ENCODE measurements around the gene UGT2B15.
"Not testable (repeated sequence)": the region's sequence is repeated elsewhere in the genome, so short reads cannot be mapped to it uniquely, and the experiment has no call there.

Gene UGT2B15

DNA sequence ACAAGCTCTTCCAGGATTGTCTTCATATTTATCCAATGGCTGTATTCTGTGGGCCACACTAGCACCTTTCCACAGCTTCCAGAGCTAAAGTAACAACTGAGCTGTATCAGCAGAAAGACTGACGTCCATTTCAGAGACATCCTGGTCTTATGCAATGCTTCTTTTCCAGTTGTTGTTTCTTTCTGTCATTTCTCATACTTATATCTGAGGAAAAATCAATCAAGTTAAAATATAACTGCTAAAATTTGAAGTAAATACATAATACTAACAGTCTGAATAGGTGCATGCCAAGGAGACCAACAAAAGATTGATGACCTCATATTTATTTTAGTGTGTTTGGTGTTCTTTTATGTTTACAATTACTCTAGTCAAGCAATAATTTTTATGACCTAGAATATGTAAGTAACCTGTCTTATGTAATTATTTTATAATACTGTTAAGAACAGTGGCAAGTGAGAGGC is at the start of gene UGT2B15:
UGT2B15 (minus strand) TSS at position 174 of the 461 bp plus-strand sequence; CDS start at position 140, 34 bp downstream.
- DNase-seq: not testable (repeated sequence)

DNA sequence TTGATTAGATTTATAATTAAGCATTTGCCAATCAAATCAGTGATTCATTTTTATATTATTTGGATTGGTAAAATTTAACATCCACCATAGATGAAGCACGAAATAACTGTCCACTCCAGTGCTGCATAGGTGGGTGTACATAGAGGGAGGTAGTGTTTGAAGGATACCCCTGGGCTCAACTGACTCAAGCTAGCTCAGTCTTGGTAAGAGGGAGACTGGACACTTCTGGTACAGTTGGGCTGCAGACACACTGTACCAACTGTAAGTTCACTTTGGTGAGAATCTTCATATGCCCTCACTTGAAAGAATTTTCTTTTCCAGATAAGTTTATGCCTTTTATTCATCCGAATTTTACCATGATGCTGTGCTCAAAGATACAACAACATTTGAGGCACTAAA is 48.6 kb upstream of the UGT2B15 start:
- no peak for DNase-seq

DNA sequence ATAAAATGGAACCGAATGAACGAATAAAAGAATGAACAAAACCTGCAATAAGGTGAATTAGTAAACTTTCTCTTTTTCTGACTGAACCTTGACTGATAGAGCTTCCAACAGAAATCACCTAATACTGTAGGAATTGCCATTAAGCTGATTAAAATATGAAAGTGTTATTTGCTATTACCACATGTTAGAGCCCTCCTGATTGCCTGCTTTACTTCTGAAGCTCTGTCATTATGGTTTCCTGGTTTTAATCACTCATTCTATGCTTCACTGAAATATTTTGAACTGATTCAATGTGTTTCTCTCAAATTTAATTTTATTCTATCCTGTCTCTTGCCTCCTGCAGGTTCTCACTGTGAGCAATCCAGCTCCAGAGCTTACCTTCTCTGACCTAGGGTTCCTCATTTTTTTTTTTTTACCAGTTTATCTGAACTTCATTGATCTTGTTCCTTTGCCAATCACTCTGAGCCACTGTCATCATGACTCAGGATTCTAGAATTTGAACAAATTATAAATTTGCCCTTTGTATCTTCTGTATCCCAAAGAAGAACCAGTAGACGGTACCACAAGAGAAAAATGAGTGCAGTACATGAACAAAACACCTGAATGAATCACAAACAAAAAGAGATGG is 48.1 kb upstream of the UGT2B15 start:
- no peak for DNase-seq

DNA sequence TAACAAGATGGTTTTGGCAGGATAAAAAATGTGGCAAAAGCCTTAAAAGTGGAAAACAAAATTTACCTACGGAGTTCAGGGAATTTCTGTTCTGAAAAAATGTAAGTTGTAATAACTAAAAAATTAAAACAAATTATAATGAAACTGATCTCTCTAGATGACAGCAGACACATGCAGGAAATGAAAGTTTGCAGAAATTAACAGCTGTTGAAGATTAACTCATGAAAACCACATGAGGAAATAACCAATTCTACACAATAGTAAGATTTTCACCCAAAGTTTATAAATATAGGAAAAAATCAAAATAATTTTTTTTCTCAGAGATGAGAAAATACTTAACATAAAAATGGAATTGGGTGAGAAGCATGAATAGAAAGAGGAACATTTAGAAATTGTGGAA is 47.5 kb upstream of the UGT2B15 start:
- no peak for DNase-seq

DNA sequence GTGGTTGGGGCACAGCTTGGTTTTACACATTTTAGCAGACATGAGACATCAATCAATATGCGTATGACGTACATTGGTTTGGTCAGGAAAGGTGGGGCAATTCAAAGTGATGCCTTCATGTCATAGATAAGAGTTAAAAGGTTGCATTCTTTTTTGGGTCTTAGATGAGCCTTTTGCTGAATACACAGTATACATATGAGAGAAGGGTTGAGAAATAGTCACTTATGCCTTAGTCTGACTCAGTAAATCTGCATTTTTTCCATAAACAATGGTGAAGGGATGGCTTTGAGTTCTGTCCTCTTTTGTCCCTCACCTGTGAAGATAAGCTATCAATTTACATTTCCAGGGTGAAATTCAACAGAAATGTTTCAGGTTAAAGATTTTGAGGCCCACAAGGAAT is 43.9 kb upstream of the UGT2B15 start:
- DNase-seq: no peak

DNA sequence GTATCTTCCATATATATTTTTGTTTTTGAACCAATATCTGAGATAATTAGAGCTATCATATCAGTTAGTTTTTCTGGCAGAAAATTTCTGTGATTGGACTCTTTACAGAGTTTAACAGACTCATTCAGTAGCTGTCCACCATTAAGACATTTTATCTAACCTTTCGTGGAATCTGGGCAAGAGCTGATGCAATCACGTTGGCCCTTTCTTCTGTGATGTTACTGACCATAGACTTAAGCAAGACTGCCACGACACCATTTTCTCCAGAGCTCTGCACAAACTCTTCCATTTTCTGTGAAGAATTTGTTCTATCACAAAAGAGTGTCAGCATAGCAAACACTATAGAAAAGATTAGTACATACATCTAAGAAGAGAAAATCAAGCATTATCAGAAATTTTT is 41.8 kb upstream of the UGT2B15 start:
- no peak for DNase-seq

DNA sequence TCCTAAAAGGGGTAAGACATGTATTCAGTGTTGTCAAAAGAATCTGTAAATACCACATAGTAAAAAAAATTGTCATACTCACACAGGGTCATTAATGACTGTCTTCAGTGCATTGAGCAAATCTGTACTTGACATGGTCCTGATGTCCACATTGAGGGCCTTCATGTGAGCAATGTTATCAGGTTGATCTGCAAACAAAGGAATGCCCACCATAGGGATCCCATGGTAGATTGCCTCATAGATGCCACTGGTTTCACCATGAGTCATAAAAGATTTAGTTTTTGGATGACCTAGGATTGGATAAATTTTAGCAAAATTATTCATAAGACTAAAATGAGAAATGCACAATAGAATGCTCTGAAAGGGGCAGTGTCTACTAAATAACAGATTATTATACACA is 38.1 kb upstream of the UGT2B15 start:
- no peak for DNase-seq

DNA sequence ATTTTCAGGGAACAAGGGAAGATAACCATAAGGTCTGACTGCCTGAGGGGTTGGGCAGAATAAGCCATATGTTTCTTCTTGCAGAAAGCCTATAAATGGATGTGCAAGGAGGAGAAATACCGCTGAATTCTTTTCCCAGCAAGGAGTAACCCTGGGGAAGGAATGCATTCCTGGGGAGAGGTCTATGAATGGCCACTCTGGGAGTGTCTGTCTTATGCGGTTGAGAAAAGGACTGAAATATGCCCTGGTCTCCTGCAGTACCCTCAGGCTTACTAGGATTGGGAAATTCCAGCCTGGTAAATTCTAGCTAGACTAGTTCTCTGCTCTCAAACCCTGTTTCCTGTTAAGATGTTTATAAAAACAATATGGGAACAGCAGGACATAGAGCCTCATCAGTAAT is 32.7 kb upstream of the UGT2B15 start:
- not testable (repeated sequence) for DNase-seq

DNA sequence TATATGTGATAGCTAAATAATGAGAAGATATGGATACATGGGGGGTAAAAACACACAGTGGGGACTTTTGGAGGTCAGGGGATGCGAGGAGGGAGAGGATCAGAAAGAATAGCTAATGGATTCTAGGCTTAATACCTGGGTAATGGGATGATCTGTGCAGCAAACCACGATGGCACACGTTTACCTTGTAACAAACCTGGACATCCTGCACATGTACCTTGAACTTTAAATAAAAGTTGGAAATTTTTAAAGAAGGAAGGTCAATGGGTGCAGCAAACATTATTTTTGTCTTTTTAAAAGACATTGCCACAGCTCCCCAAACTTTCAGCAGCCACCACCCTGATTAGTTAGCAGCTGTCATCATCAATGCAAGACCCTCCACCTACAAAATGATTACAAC is 29.7 kb upstream of the UGT2B15 start:
- DNase-seq: no peak

DNA sequence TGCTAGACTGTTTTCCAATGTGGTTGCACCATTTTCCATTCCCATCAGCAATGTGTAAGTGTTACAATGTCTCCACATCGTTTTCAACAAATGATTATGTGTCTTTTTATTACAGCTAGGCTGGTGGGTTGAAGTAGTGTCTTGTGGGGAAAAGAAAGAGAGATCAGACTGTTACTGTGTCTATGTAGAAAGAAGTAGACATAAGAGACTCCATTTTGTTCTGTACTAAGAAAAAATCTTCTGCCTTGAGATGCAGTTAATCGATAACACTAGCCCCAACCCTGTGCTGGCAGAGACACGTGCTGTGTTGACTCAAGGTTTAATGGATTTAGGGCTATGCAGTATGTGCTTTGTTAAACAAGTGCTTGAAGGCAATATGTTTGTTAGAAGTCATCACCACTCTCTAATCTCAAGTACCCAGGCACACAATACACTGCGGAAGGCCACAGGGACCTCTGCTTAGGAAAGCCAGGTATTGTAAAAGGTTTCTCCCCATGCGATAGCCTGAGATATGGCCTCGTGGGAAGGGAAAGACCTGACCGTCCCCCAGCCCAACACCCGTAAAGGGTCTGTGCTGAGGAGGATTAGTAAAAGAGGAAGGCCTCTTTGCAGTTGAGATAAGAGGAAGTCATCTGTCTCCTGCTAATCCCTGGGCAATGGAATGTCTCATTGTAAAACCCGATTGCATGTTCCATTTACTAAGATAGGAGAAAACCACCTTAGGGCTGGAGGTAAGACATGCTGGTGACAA is 23.0 kb upstream of the UGT2B15 start:
- DNase-seq: no peak

DNA sequence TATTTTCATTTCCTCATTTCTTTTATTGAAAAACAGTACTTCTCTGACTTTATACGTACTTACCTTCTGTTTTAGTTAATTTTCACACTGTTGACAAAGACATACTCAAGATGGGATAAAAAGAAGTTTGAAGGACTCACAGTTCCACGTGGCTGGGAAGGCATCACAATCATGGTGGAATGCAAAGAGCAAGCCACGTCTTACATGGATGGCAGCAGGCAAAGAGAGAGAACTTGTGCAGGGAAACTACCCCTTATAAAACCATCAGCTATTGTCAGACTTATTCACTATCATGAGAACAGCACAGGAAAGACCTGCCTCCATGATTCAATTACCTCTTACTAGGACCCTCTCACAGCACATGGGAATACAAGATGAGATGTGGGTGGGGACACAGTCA is 20.7 kb upstream of the UGT2B15 start:
- no peak for DNase-seq

DNA sequence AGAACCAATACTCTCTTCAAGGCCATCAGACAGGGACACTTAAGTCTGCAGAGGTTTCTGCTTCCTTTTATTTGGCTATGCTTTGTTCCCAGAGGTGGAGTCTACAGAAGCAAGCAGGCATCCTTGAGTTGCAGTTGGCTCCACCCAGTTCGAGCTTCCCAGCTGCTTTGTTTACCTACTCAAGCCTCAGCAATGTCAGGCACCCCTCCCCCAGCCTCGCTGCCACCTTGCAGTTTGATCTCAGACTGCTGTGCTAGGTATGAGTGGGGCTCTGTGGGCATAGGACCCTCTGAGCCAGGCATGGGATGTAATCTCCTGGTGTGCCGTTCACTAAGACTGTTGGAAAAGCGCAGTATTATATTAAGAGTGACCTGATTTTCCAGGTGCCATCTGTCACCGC is 12.6 kb upstream of the UGT2B15 start:
- DNase-seq: no peak

DNA sequence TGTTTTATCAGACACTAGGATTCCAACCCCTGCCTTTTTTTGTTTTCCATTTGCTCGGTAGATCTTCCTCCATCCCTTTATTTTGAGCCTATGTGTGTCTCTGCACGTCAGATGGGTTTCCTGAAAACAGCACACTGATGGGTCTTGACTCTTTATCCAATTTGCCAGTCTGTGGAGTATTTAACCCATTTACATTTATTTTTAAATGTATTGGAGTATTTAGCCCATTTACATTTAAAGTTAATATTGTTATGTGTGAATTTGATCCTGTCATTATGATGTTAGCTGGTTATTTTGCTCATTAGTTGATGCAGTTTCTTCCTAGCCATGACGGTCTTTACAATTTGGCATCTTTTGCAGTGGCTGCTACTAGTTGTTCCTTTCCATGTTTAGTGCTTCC is 10.8 kb upstream of the UGT2B15 start:
- DNase-seq: not testable (repeated sequence)

DNA sequence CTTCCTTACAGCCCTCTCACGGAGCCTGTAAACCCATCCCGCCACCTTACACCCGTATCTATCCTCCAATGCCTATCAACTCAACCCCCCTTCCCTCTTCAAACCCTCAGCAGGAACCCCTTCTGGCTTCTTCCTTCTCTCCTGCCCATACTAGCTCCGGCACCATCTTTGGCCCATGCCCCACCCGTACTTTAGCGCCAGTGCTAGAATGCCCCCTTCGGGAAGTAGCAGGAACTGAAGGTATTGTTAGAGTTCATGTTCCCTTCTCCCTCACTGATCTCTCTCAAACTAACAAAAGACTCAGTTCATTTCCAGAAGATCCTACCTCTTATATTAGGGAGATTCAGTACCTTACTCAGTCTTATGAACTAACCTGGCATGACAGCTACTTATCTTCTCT is 2.7 kb upstream of the UGT2B15 start:
- DNase-seq: no peak

DNA sequence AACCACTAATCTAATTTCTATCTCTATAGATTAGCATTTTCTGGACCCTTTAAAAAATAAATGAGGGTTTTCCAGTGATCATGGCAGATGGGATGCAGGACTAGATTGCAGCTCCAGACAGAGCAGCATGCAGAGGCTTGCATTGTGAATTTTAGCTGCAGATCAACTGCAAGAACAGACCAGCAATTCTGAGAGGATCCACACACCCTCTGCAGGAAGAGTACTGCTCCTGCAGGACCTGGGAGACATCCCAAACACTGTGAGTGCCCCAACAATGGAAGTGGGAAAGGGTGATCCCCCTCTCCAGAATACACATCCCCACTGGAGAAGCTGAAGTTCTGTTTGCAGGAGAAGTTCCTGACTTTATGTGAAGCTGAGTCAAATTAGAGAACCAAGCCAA is 765 bp upstream of the UGT2B15 start:
- DNase-seq: not testable (repeated sequence)

DNA sequence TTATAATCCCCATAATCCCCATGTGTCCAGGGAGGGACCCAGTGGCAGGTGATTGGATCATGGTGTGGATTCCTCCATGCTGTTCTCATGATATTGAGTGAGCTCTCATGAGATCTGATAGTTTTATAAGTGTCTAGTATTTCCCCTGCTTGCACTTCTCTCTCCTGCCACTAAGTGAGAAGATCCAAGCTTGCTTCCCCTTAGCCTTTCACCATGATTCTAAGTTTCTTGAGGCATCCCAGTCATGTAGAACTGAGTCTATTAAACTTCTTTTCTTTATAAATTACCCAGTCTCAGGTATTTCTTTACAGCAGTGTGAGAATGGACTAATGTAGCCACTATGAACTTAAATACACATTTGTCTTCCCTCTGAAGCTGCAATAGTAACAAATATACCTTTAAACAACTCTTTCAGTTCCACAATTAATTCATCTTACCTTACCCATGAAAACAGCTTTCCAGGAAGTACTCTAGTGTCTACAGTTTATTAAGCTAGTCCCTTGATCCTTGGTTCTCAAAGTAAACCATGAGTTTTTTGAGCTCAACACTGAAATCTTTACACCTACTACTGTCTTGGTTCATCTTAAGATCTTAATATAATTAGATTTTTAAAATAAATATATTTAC is 1.8 kb downstream of the UGT2B15 start:
- not testable (repeated sequence) for DNase-seq

DNA sequence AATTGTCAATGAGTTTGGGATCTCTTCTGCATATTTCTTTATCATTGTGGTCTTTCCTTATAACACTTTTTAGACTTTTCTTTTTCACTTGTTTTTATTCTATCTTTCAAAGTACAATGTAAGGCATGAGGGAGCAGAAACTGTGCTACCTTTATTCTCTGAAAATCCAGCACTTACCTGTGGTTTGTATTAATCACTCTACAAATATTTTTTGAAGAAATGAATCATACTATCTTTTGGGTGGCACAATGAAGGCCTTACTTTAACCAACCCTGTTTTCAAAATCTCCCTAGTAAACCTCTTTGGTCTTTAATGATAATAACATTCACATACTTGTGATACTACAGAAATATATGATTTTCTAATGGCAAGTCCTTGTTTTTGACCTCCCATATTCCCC is 2.9 kb downstream of the UGT2B15 start:
- not testable (repeated sequence) for DNase-seq

DNA sequence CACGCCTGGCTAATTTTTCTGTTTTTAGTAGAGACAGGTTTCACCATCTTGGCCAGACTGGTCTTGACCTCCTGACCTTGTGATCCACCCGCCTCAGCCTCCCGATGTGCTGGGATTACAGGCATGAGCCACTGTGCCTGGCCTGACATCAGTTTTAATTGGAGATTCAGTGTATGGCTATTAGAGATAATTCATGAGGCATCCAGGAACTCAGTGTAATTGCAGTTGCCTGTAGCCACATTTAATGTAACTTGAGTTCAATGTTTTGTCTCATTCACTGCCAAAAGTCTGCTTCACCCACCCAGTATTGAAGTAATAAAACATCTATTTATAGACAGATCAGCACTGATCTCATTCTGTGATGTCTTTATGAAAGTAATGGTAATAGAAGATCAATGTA is 5.7 kb downstream of the UGT2B15 start:
- not testable (repeated sequence) for DNase-seq

DNA sequence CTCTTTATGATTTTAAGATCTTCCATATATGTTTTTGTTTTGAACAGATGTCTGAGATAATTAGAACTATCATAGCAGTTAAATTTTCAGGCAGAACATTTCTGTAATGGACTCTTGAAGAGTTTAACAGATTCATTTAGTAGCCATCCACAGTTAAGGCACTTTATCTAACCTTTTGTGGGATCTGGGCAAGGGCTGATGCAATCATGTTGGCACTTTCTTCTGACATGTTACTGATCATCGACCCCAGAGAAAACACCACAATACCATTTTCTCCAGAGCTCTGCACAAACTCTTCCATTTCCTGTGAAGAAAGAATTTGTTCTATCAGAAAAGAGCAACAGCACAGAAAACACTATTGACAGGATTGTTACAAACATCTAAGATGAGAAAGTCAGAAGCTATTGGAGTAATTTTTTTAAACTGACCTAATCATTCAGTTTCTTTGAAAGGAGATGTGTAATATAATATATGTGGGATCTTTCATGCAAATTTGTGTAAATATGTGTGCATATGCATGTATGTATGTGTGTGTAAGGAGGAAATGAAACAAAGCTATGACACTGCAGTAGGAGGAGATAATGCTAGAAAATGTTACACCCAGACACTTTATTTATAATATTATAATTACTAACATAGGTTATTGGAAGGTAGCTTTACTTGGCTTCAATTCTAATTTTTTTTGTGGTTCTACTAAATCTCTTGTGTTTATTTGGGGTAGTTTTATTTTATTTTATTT is 7.4 kb downstream of the UGT2B15 start:
- not testable (repeated sequence) for DNase-seq

DNA sequence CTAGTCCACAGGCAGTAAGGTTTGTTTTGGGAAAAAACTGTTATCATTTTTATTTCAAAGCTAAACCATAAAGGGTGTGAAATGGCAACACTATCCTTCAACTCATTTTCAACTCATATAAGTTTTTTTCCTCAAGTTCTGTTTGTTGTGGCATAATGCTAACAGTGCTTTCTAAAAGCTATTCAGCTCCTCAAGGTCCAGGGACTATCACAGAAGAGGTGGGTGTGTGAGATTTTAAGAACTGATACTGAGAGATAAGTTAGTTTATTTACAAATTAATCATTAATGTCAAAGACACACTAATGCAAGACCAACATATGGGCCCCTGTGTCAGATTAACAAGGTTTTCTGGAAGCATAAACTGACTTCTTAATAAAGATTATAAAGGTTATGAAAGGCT is 11.8 kb downstream of the UGT2B15 start:
- no peak for DNase-seq

DNA sequence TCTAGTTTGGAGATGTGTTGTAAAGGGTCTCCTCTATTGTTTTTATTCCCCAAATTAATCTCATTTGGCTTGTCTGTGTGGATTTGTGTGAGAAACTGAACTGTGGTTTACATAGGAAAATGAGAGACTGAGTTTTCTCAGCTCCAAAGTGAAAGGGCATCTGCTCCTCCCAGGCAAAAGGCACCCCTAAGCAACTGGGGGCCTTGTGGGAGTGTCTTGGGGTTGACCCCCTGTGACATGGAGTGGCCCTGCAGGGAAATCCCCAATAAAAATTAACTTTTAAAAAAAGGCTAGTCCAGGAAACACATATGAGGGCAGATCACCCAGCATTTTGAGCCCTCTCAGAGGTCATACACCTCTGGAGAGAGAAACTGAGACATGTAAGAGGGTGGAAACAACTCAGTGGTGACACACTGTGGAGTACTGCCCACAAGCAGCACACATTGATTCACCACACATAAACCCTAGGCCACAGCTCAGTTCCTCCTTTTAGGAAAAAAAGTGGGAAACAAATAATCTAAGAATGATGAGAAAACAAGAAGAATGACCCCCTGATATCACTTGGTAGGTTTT is 13.3 kb downstream of the UGT2B15 start:
- not testable (repeated sequence) for DNase-seq

DNA sequence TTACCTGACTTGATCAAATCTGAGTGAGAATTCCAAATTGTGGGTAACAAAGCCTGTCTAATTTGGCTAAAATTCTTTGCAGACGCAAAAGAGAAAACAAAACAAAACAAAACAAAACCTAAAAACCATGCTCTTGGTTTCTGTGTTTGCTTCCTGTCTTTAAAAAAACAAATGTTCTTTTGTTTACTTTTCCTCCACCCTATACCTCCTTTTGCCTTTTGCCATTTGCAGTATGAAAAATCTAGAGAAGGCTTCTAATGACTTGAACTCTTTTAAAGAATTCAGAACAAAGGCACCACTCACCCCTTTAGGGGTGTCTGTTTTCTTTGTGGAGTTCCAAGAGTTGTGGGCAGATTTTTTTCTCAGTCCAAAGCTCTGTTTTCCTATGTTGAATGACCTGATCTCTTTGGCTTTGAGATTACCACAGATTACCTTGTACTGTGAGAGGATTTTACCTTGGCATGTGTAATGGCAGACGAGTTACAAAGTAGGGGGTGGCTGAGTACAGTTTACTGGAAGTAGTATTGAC is 13.9 kb downstream of the UGT2B15 start:
- DNase-seq: not testable (repeated sequence)
